ENCODE data around the gene MYT1. TPM values are rescaled to one million over a fixed set of nuclear protein-coding genes. Genes with fewer than 3 reads are reported as not detected.

MYT1 gene
- polyA plus RNA-seq, 1 of the 3 experiments (the other 2 are of a cell fraction): 0.10 TPM

GRCh38 chr20:64176551-64176950 is 12.3 kb downstream of the MYT1 start:
- Histone ChIP-seq H3F3A (replicated peaks; ENCODE audit: insufficient read depth) (no peaks in the 10 kb centered on the region), H3K27ac (ENCODE audit: low read depth in 2 of 2, low read length in 1 of 2) (no peak overlapping the region), H3K36me3 (replicated peaks in 1 of 2; ENCODE audit: control insufficient read depth in 1 of 2, insufficient read depth in 2 of 2, low read length in 1 of 2) (no peaks in the 10 kb centered on the region), H3K79me2 (ENCODE audit: insufficient read depth) (no peaks in the 10 kb centered on the region), H2AFZ (ENCODE audit: low read depth) (no peak overlapping the region), H3K9me2 (no peaks in the 10 kb centered on the region), H3K9me3 (no peaks in the 10 kb centered on the region), H3K4me2 (no peak overlapping the region), H3K9ac (no peak overlapping the region), H3K4me3 (ENCODE audit: low read depth in 2 of 2, low read length in 1 of 2) (no peak overlapping the region), H3K27me3 (ENCODE audit: insufficient read depth) (no peaks in the 10 kb centered on the region), H3K4me1 (ENCODE audit: control insufficient read depth in 1 of 2, insufficient read depth in 2 of 2, low read depth in 1 of 2, low read length in 1 of 2) (peaks cover 0 to 4% of the 10 kb centered on the region in 2 experiments; a peak in 1 of 4 replicates), H4K20me1 (ENCODE audit: insufficient read depth) (no peaks in the 10 kb centered on the region)
- no peak for DNase-seq
- POLR2A ChIA-PET: no interaction called here
- no peak for TF ChIP-seq RCOR1 (IDR thresholded peaks at IDR 0.05; ENCODE audit: low read length)
- CTCF ChIA-PET: no interaction called here
- 46% methylated on average over 10 of the region's 11 CpGs for WGBS (ENCODE audit: low lambda C conversion rate)

DNA sequence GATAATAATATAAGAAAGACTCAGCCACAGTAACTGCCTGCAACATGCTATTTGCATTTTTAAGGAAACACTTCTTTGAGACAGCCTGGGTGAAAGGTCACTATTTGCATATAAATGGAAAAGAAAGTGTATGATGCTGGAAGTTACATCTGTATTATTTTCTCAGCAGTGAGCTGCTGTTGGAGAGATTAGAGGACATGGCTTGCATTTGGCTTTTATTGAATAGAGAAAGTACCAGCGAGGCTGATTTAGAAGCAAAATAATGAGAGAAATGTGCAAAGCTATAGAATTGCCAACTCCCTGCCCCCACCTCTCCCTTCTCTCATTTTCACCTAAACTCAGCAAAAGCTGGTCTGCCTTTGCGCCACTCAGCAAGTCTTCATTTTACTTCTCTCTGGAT is 12.7 kb downstream of the MYT1 start:
- no peak overlapping the region for H2AFZ ChIP-seq (ENCODE audit: low read depth)
- DNase-seq: no peak
- ChIA-PET POLR2A (no interaction called here), CTCF (interaction anchor here (0.8 kb wide), 1 partner anchor 22 kb away, joined by 3 read pairs; no protein-coding TSS in a partner anchor)
- H3K4me1 ChIP-seq (ENCODE audit: control insufficient read depth in 1 of 2, insufficient read depth in 2 of 2, low read depth in 1 of 2, low read length in 1 of 2): peaks cover 0 to 1% of the 10 kb centered on the region in 2 experiments; a peak in 1 of 4 replicates
- no peaks in the 10 kb centered on the region for H3F3A ChIP-seq (replicated peaks; ENCODE audit: insufficient read depth)
- H4K20me1 ChIP-seq (ENCODE audit: insufficient read depth): no peaks in the 10 kb centered on the region
- no peak overlapping the region for H3K27ac ChIP-seq (ENCODE audit: low read depth in 2 of 2, low read length in 1 of 2)
- H3K9me3 ChIP-seq: no peaks in the 10 kb centered on the region
- no peaks in the 10 kb centered on the region for H3K9me2 ChIP-seq
- WGBS (ENCODE audit: low lambda C conversion rate): 52% methylated on average over 2 of the region's 2 CpGs
- H3K27me3 ChIP-seq (ENCODE audit: insufficient read depth): no peaks in the 10 kb centered on the region
- no peaks in the 10 kb centered on the region for H3K79me2 ChIP-seq (ENCODE audit: insufficient read depth)
- H3K4me2 ChIP-seq: no peak overlapping the region
- H3K4me3 ChIP-seq (ENCODE audit: low read depth in 2 of 2, low read length in 1 of 2): no peak overlapping the region
- TF ChIP-seq MXI1 (IDR thresholded peaks at IDR 0.05; ENCODE audit: low read depth, low read length) (no peak), EP300 (IDR thresholded peaks at IDR 0.05; ENCODE audit: borderline replicate concordance in 1 of 2, low read depth in 1 of 2, low read length in 1 of 2) (no peak), RFX5 (IDR thresholded peaks at IDR 0.05; ENCODE audit: low read length) (no peak), NFIC (IDR thresholded peaks at IDR 0.05; ENCODE audit: borderline replicate concordance) (no peak), MEF2A (IDR thresholded peaks at IDR 0.05; ENCODE audit: borderline replicate concordance, low read depth) (no peak), REST (IDR thresholded peaks at IDR 0.05; ENCODE audit: low read depth, low read length) (no peak)
- TF ChIP-seq, protein P1, sequence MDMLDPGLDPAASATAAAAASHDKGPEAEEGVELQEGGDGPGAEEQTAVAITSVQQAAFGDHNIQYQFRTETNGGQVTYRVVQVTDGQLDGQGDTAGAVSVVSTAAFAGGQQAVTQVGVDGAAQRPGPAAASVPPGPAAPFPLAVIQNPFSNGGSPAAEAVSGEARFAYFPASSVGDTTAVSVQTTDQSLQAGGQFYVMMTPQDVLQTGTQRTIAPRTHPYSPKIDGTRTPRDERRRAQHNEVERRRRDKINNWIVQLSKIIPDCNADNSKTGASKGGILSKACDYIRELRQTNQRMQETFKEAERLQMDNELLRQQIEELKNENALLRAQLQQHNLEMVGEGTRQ (IDR thresholded peaks at IDR 0.05; ENCODE audit: borderline replicate concordance, low read depth, low read length): no peak
- TF ChIP-seq, protein P2, sequence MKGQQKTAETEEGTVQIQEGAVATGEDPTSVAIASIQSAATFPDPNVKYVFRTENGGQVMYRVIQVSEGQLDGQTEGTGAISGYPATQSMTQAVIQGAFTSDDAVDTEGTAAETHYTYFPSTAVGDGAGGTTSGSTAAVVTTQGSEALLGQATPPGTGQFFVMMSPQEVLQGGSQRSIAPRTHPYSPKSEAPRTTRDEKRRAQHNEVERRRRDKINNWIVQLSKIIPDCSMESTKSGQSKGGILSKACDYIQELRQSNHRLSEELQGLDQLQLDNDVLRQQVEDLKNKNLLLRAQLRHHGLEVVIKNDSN (IDR thresholded peaks at IDR 0.05; ENCODE audit: borderline replicate concordance, low read depth): no peak
- no peaks in the 10 kb centered on the region for H3K36me3 ChIP-seq (replicated peaks in 1 of 2; ENCODE audit: control insufficient read depth in 1 of 2, insufficient read depth in 2 of 2, low read length in 1 of 2)
- H3K9ac ChIP-seq: no peak overlapping the region
